Fibroblast of lung (primary cell): Measurements from ENCODE around the gene SDC1. TPM values are rescaled to one million over a fixed set of nuclear protein-coding genes. Genes with fewer than 3 reads are reported as not detected.

ENCODE experiments used
- DNase-seq, 2 donors: peaks; one replicate each; pipeline versions ENCODE4 v3.0.0 to v3.0.0-alpha.2; 2010; ENCODE audit warnings: low read depth in 2 of 2
- H2AFZ ChIP-seq: 2 replicates; pipeline ENCODE4 v1.5.1; 2012; ENCODE audit warnings: low read length, control low read depth, inconsistent platforms
- H3K27ac ChIP-seq: 2 replicates; pipeline ENCODE4 v1.5.1; 2011; ENCODE audit warnings: low read length, control low read depth; ENCODE audit not compliant: insufficient read depth
- H3K27me3 ChIP-seq: 2 replicates; pipeline ENCODE4 v1.5.1; 2011; ENCODE audit warnings: mild to moderate bottlenecking, low read length; ENCODE audit not compliant: control insufficient read depth, insufficient read depth
- H3K36me3 ChIP-seq: 2 replicates; pipeline ENCODE4 v1.5.1; 2011; ENCODE audit warnings: low read length; ENCODE audit not compliant: control insufficient read depth, insufficient read depth
- H3K4me1 ChIP-seq: 2 replicates; pipeline ENCODE4 v1.5.1; 2011; ENCODE audit warnings: low read length; ENCODE audit not compliant: control insufficient read depth, insufficient read depth; ENCODE audit errors: extremely low read depth
- H3K4me2 ChIP-seq: 2 replicates; pipeline ENCODE4 v1.5.1; 2011; ENCODE audit warnings: low read length, control low read depth; ENCODE audit not compliant: insufficient read depth; ENCODE audit errors: extremely low read depth
- H3K4me3 ChIP-seq, 4 experiments: fragments of 200-600 bp in 1 of 4; sonication (generic) in 1 of 4; replicated peaks in 1 of 4; 2 replicates each; pipeline ENCODE4 v1.5.1; 2011 to 2016; ENCODE audit warnings: low read length in 4 of 4, low read depth in 3 of 4, mild to moderate bottlenecking in 3 of 4, control low read depth in 2 of 4, inconsistent platforms in 1 of 4, mixed read lengths in 1 of 4; ENCODE audit not compliant: insufficient read depth in 1 of 4; ENCODE audit errors: control extremely low read depth in 1 of 4
- H3K79me2 ChIP-seq: 2 replicates; pipeline ENCODE4 v1.5.1; 2012; ENCODE audit warnings: mild to moderate bottlenecking, low read length, inconsistent platforms; ENCODE audit not compliant: control insufficient read depth, insufficient read depth
- H3K9ac ChIP-seq: 2 replicates; pipeline ENCODE4 v1.5.1; 2011; ENCODE audit warnings: mild to moderate bottlenecking, low read length, control low read depth; ENCODE audit not compliant: insufficient read depth
- H3K9me3 ChIP-seq: 2 replicates; pipeline ENCODE4 v1.5.1; 2012; ENCODE audit warnings: low read depth, low read length; ENCODE audit not compliant: control insufficient read depth, insufficient read depth
- H4K20me1 ChIP-seq: 2 replicates; pipeline ENCODE4 v1.5.1; 2011; ENCODE audit warnings: low read length; ENCODE audit not compliant: control insufficient read depth, insufficient read depth; ENCODE audit errors: extremely low read depth
- CTCF ChIP-seq, 2 donors: IDR thresholded peaks in 1 of 2; conservative IDR thresholded peaks in 1 of 2; 1 replicate in 1 of 2; 2 replicates in 1 of 2; pipeline ENCODE4 v1.5.1; 2011 to 2012; ENCODE audit warnings: low read length in 2 of 2, control low read depth in 1 of 2, inconsistent platforms in 1 of 2, low read depth in 1 of 2, mild to moderate bottlenecking in 1 of 2
- EZH2 ChIP-seq: IDR thresholded peaks from 2 replicates; pipeline ENCODE4 v1.5.1; 2012; ENCODE audit warnings: low read length, control low read depth, mild to moderate bottlenecking; ENCODE audit errors: missing control alignments
- polyA plus RNA-seq, 2 donors: library from polyadenylated mRNA; depleted of rRNA in 1 of 2; stranded (reverse) in 1 of 2; unstranded in 1 of 2; fragments of >200 nt; gene quantifications; 2 replicates each; pipeline ENCODE4 v1.2.1, GENCODE V29; 2011 to 2012; ENCODE audit warnings: missing spikeins in 1 of 2
- total RNA-seq: library from RNA; depleted of rRNA; stranded (reverse); fragments of >200 nt; gene quantifications from 2 replicates; pipeline ENCODE4 v1.2.1, GENCODE V29; 2014

Gene SDC1
- total and polyA plus RNA-seq, 2 donors (not counting 1 experiment from before 2014, with no cell fraction given), result 14.6 to 56.8 TPM

- H3K4me2 ChIP-seq, result no peak overlapping the region
- H3K4me3 ChIP-seq, result no peak overlapping the region
- no peak overlapping the region for H2AFZ ChIP-seq
- no peak overlapping the region for H3K27ac ChIP-seq
- H4K20me1 ChIP-seq, result no peaks in the 10 kb centered on the region
- no peaks in the 10 kb centered on the region for H3K9me3 ChIP-seq
- no peaks in the 10 kb centered on the region for H3K27me3 ChIP-seq
- H3K36me3 ChIP-seq, result no peaks in the 10 kb centered on the region
- H3K9ac ChIP-seq, result no peak overlapping the region
- no peak for DNase-seq
- TF ChIP-seq CTCF (conservative IDR thresholded peaks at IDR 0.05 in 1 of 2, IDR thresholded peaks at IDR 0.05 in 1 of 2; ENCODE audit: low read depth in 1 of 2, low read length in 2 of 2) (no peak), EZH2 (no peak)
- H3K4me1 ChIP-seq, result peaks cover 2% of the 10 kb centered on the region
- no peaks in the 10 kb centered on the region for H3K79me2 ChIP-seq
Observed at GRCh38 chr2:20211860-20212458, 13.0 kb downstream of the SDC1 start.

- Histone ChIP-seq H3K9ac (no peak overlapping the region), H3K27ac (no peak overlapping the region), H3K4me2 (no peak overlapping the region), H3K4me1 (peaks cover 2% of the 10 kb centered on the region), H2AFZ (no peak overlapping the region), H3K27me3 (no peaks in the 10 kb centered on the region), H3K4me3 (no peak overlapping the region), H3K9me3 (no peaks in the 10 kb centered on the region), H3K79me2 (no peaks in the 10 kb centered on the region), H4K20me1 (no peaks in the 10 kb centered on the region), H3K36me3 (no peaks in the 10 kb centered on the region)
- no peak for DNase-seq
- TF ChIP-seq CTCF (conservative IDR thresholded peaks at IDR 0.05 in 1 of 2, IDR thresholded peaks at IDR 0.05 in 1 of 2; ENCODE audit: low read depth in 1 of 2, low read length in 2 of 2), result no peak
- TF ChIP-seq EZH2, result no peak
Observed at GRCh38 chr2:20211420-20211819, 13.5 kb downstream of the SDC1 start.

- H3K4me3 ChIP-seq, result no peak overlapping the region
- TF ChIP-seq CTCF (conservative IDR thresholded peaks at IDR 0.05 in 1 of 2, IDR thresholded peaks at IDR 0.05 in 1 of 2; ENCODE audit: low read depth in 1 of 2, low read length in 2 of 2) (no peak), EZH2 (no peak)
- no peaks in the 10 kb centered on the region for H3K36me3 ChIP-seq
- H2AFZ ChIP-seq, result no peak overlapping the region
- no peak overlapping the region for H3K9ac ChIP-seq
- H3K4me2 ChIP-seq, result no peak overlapping the region
- H3K79me2 ChIP-seq, result no peaks in the 10 kb centered on the region
- no peaks in the 10 kb centered on the region for H3K9me3 ChIP-seq
- no peak for DNase-seq
- H4K20me1 ChIP-seq, result no peaks in the 10 kb centered on the region
- H3K27ac ChIP-seq, result no peak overlapping the region
- H3K4me1 ChIP-seq, result peaks cover 2% of the 10 kb centered on the region
- H3K27me3 ChIP-seq, result no peaks in the 10 kb centered on the region
Observed at GRCh38 chr2:20210462-20210861, 14.5 kb downstream of the SDC1 start.
